IMR-90 (cell line): ENCODE measurements around the gene PTPRG. TPM values are rescaled to one million over a fixed set of nuclear protein-coding genes. Genes with fewer than 3 reads are reported as not detected.

Source experiments
- ATAC-seq: fragments of 200-7000 bp; cut with Tn5 transposase; 2 replicates; pipeline ENCODE4 v1.9.1; 2020; ENCODE audit warnings: low read depth, mild to moderate bottlenecking, moderate library complexity
- BruUV-seq: library from RNA; stranded (reverse); fragments of 400-500 nt; replicated peaks from 2 replicates; lab custom pipeline; 2021; lab: Mats Ljungman, UMichigan
- CTCF ChIA-PET: fragments of 300-600 bp; formaldehyde crosslinking; extraction: SDS; loops from one replicate; lab custom pipeline; 2021; ENCODE audit warnings: antibody characterized with exemption; lab: Yijun Ruan, JAX
- POLR2A ChIA-PET: fragments of 300-600 bp; sonication (Branson Sonifier 250); formaldehyde crosslinking; loops from one replicate; lab custom pipeline; 2022; ENCODE audit warnings: antibody characterized with exemption; ENCODE audit not compliant: unreplicated experiment; lab: Charles Lee
- DNase-seq: peaks from one replicate; pipeline ENCODE4 v3.0.0; 2013
- H2AFZ ChIP-seq: replicated peaks from 2 replicates; pipeline ENCODE3; 2013; ENCODE audit warnings: low read length, mild to moderate bottlenecking; ENCODE audit not compliant: poor library complexity
- H2AK5ac ChIP-seq: 2 replicates; pipeline ENCODE4 v1.6.1; 2013; ENCODE audit warnings: low read depth, low read length, inconsistent platforms
- H2AK9ac ChIP-seq: replicated peaks from 2 replicates; pipeline ENCODE3; 2013; ENCODE audit warnings: mild to moderate bottlenecking, low read depth, low read length, moderate library complexity; ENCODE audit not compliant: poor library complexity
- H2BK120ac ChIP-seq: 2 replicates; pipeline ENCODE4 v1.6.1; 2013; ENCODE audit warnings: low read depth, low read length, inconsistent platforms
- H2BK15ac ChIP-seq: 3 replicates; pipeline ENCODE4 v1.6.1; 2013; ENCODE audit warnings: low read depth, low read length, inconsistent platforms
- H2BK20ac ChIP-seq: 2 replicates; pipeline ENCODE4 v1.6.1; 2013; ENCODE audit warnings: low read depth, mild to moderate bottlenecking, inconsistent platforms, low read length, moderate library complexity
- H2BK5ac ChIP-seq: 2 replicates; pipeline ENCODE4 v1.6.1; 2013; ENCODE audit warnings: mild to moderate bottlenecking, low read depth, low read length, inconsistent platforms; ENCODE audit not compliant: poor library complexity, severe bottlenecking
- H3K14ac ChIP-seq: replicated peaks from 2 replicates; pipeline ENCODE4 v1.6.1; 2013; ENCODE audit warnings: low read depth, low read length, inconsistent platforms
- H3K18ac ChIP-seq: 2 replicates; pipeline ENCODE4 v1.6.1; 2013; ENCODE audit warnings: low read depth, low read length, control low read depth
- H3K23ac ChIP-seq: 2 replicates; pipeline ENCODE4 v1.6.1; 2013; ENCODE audit warnings: low read depth, low read length, inconsistent platforms
- H3K27ac ChIP-seq: 2 replicates; pipeline ENCODE4 v1.5.1; 2013; ENCODE audit warnings: mild to moderate bottlenecking, control low read depth, low read length; ENCODE audit not compliant: insufficient read depth
- H3K27me3 ChIP-seq: 2 replicates; pipeline ENCODE4 v1.6.1; 2013; ENCODE audit warnings: low read length; ENCODE audit not compliant: control insufficient read depth, insufficient read depth
- H3K36me3 ChIP-seq: 2 replicates; pipeline ENCODE4 v1.6.1; 2013; ENCODE audit warnings: low read length, mixed read lengths; ENCODE audit not compliant: control insufficient read depth, insufficient read depth
- H3K4ac ChIP-seq: 2 replicates; pipeline ENCODE4 v1.6.1; 2013; ENCODE audit warnings: low read depth, low read length, inconsistent platforms
- H3K4me1 ChIP-seq: 2 replicates; pipeline ENCODE4 v1.6.1; 2013; ENCODE audit warnings: low read length, mixed read lengths; ENCODE audit not compliant: control insufficient read depth, insufficient read depth
- H3K4me2 ChIP-seq: 2 replicates; pipeline ENCODE4 v1.6.1; 2013; ENCODE audit warnings: low read depth, mild to moderate bottlenecking, control low read depth, low read length, moderate library complexity
- H3K4me3 ChIP-seq: 2 replicates; pipeline ENCODE4 v1.5.1; 2013; ENCODE audit warnings: low read depth, mild to moderate bottlenecking, control low read depth, low read length, moderate library complexity; ENCODE audit not compliant: insufficient read depth
- H3K56ac ChIP-seq: 2 replicates; pipeline ENCODE4 v1.6.1; 2013; ENCODE audit warnings: low read length, inconsistent platforms; ENCODE audit not compliant: insufficient read depth; ENCODE audit errors: extremely low read depth
- H3K79me1 ChIP-seq, 2 experiments: 2 replicates each; pipeline ENCODE4 v1.6.1; 2013; ENCODE audit warnings: low read length in 2 of 2, inconsistent platforms in 1 of 2, low read depth in 1 of 2
- H3K9ac ChIP-seq: 2 replicates; pipeline ENCODE4 v1.6.1; 2013; ENCODE audit warnings: low read depth, low read length, control low read depth
- H3K9me1 ChIP-seq: 2 replicates; pipeline ENCODE4 v1.6.1; 2013; ENCODE audit warnings: low read length, inconsistent platforms; ENCODE audit not compliant: insufficient read depth
- H3K9me3 ChIP-seq: 2 replicates; pipeline ENCODE4 v1.6.1; 2013; ENCODE audit warnings: low read length; ENCODE audit not compliant: control insufficient read depth, insufficient read depth
- H4K20me1 ChIP-seq: 2 replicates; pipeline ENCODE4 v1.6.1; 2013; ENCODE audit warnings: low read length, inconsistent platforms; ENCODE audit not compliant: insufficient read depth
- H4K5ac ChIP-seq: 2 replicates; pipeline ENCODE4 v1.6.1; 2013; ENCODE audit warnings: mild to moderate bottlenecking, low read depth, low read length, control low read depth
- H4K8ac ChIP-seq, 2 experiments: 2 replicates each; pipeline ENCODE4 v1.6.1; 2013; ENCODE audit warnings: low read depth in 2 of 2, low read length in 2 of 2, control low read depth in 1 of 2, inconsistent platforms in 1 of 2
- H4K91ac ChIP-seq: 2 replicates; pipeline ENCODE4 v1.6.1; 2013; ENCODE audit warnings: low read depth, low read length, inconsistent platforms; ENCODE audit not compliant: insufficient read depth
- BHLHE40 ChIP-seq: fragments of 150-350 bp; IDR thresholded peaks from 2 replicates; pipeline ENCODE4 v1.6.1; 2016; ENCODE audit warnings: mild to moderate bottlenecking, low read depth, low read length
- CEBPB ChIP-seq: IDR thresholded peaks from 2 replicates; pipeline ENCODE4 v1.6.1; 2012; ENCODE audit warnings: low read depth, low read length, improper control_type of control experiment
- CHD1 ChIP-seq: IDR thresholded peaks from 2 replicates; pipeline ENCODE4 v1.6.1; 2012; ENCODE audit warnings: low read depth, low read length, improper control_type of control experiment
- CTCF ChIP-seq: conservative IDR thresholded peaks from 2 replicates; pipeline ENCODE4 v1.5.1; 2012; ENCODE audit warnings: mild to moderate bottlenecking, low read depth, low read length, improper control_type of control experiment
- ELK1 ChIP-seq: fragments of 150-350 bp; IDR thresholded peaks from 2 replicates; pipeline ENCODE4 v1.6.1; 2016; ENCODE audit warnings: low read depth, mild to moderate bottlenecking, low read length, moderate library complexity, borderline replicate concordance
- FOS ChIP-seq: fragments of 150-350 bp; IDR thresholded peaks from 2 replicates; pipeline ENCODE4 v1.6.1; 2016; ENCODE audit warnings: low read depth, low read length
- MAFK ChIP-seq: IDR thresholded peaks from 2 replicates; pipeline ENCODE4 v1.6.1; 2012; ENCODE audit warnings: low read depth, low read length, improper control_type of control experiment
- MAZ ChIP-seq: IDR thresholded peaks from 2 replicates; pipeline ENCODE4 v1.6.1; 2012; ENCODE audit warnings: low read depth, mild to moderate bottlenecking, low read length, improper control_type of control experiment, moderate library complexity, borderline replicate concordance
- MXI1 ChIP-seq: IDR thresholded peaks from 2 replicates; pipeline ENCODE4 v1.6.1; 2012; ENCODE audit warnings: low read depth, mild to moderate bottlenecking, low read length, moderate library complexity, borderline replicate concordance
- NFE2L2 ChIP-seq: fragments of 150-350 bp; IDR thresholded peaks from 2 replicates; pipeline ENCODE4 v1.6.1; 2016; ENCODE audit warnings: low read depth, mild to moderate bottlenecking, low read length
- POLR2A ChIP-seq: IDR thresholded peaks from 2 replicates; pipeline ENCODE4 v1.6.1; 2012; ENCODE audit warnings: mild to moderate bottlenecking, low read depth, low read length
- RAD21 ChIP-seq: IDR thresholded peaks from 2 replicates; pipeline ENCODE4 v1.6.1; 2012; ENCODE audit warnings: low read length, improper control_type of control experiment
- RCOR1 ChIP-seq: IDR thresholded peaks from 2 replicates; pipeline ENCODE4 v1.6.1; 2012; ENCODE audit warnings: mild to moderate bottlenecking, low read length, improper control_type of control experiment; ENCODE audit not compliant: insufficient replicate concordance
- RFX5 ChIP-seq: IDR thresholded peaks from 2 replicates; pipeline ENCODE4 v1.8.0; 2012; ENCODE audit warnings: low read depth, mild to moderate bottlenecking, low read length, moderate library complexity
- SMC3 ChIP-seq: fragments of 150-350 bp; IDR thresholded peaks from 2 replicates; pipeline ENCODE4 v1.6.1; 2016; ENCODE audit warnings: low read depth, mild to moderate bottlenecking, antibody characterized with exemption, low read length, moderate library complexity
- USF2 ChIP-seq: fragments of 150-350 bp; IDR thresholded peaks from 2 replicates; pipeline ENCODE4 v1.6.1; 2017; ENCODE audit warnings: mild to moderate bottlenecking, antibody characterized with exemption, low read length, low read depth
- WGBS, 2 experiments: methylation state at CpG; one replicate each; pipeline versions ENCODE4 v1.1.5 to v1.1.7; 2013; ENCODE audit warnings: missing lambda C conversion rate in 2 of 2; ENCODE audit not compliant: insufficient read length in 1 of 2; ENCODE audit errors: extremely low coverage in 2 of 2; 5-methylcytosine and 5-hydroxymethylcytosine counted together
- dilution Hi-C: fragments of 300-500 bp; cut with HindIII; formaldehyde crosslinking; loops from one replicate; pipeline ENCODE4 v1.14.3; 2018; ENCODE audit warnings: low sequenced_read_pairs; ENCODE audit not compliant: unreplicated experiment
- in situ Hi-C: fragments of 300-500 bp; cut with MboI; formaldehyde crosslinking; loops from 3 replicates; pipeline ENCODE4 v1.14.3; 2019; ENCODE audit warnings: low sequenced_read_pairs, inconsistent platforms, mixed read lengths
- intact Hi-C: fragments of 100-400 bp; cut with micrococcal nuclease; formaldehyde crosslinking; loops from 2 replicates; pipeline ENCODE4 v1.10.0; 2022
- polyA plus RNA-seq, 3 experiments: library from polyadenylated mRNA; depleted of rRNA; stranded (reverse); fragments of >200 nt; gene quantifications; 2 replicates each; pipeline ENCODE4 v1.2.3, GENCODE V29; 2012; ENCODE audit warnings: low replicate concordance in 1 of 3
- total RNA-seq: library from RNA; depleted of rRNA; stranded (reverse); fragments of >200 nt; gene quantifications from 2 replicates; pipeline ENCODE4 v1.2.3, GENCODE V29; 2012

PTPRG gene
- total and polyA plus RNA-seq, 2 of the 4 experiments (the other 2 are of a cell fraction) = 7.7 to 31.0 TPM

GRCh38 chr3:61589856-61590255 lies 28.5 kb downstream of the PTPRG start:
- H3K56ac ChIP-seq = no peak overlapping the region
- H3K9me1 ChIP-seq = peaks cover 17% of the 10 kb centered on the region
- peak overlapping the region; percentile 88 for H2BK5ac ChIP-seq
- H2BK20ac ChIP-seq = peak overlapping the region; percentile 75
- H3K14ac ChIP-seq = peak overlapping the region; percentile 72; the same call in 1 of the 2 replicates
- no peak overlapping the region for H2AK9ac ChIP-seq
- POLR2A ChIA-PET = interaction anchor here (0.6 kb wide), 1 partner anchor 14 kb away, joined by 3 read pairs; no protein-coding TSS in a partner anchor
- peak overlapping the region; percentile 46 for H2AFZ ChIP-seq
- intact Hi-C loops (no loop called here), dilution Hi-C loops (no loop called here), in situ Hi-C loops (no loop called here)
- no peak overlapping the region for H3K4me3 ChIP-seq
- H3K9ac ChIP-seq = no peak overlapping the region
- peak overlapping the region; percentile 91; the same call in 1 of the 2 replicates for H2AK5ac ChIP-seq
- no peak overlapping the region for H4K5ac ChIP-seq
- no peaks in the 10 kb centered on the region for H3K36me3 ChIP-seq
- H4K8ac ChIP-seq = peak overlapping the region; percentile 1 to 43; a peak in 1 of 4 replicates
- no peaks in the 10 kb centered on the region for H3K9me3 ChIP-seq
- BruUV-seq = no TSS peak
- H2BK120ac ChIP-seq = peak overlapping the region; percentile 80
- peaks cover 13% of the 10 kb centered on the region for H3K4me1 ChIP-seq
- peak overlapping the region; percentile 73; the same call in 1 of the 2 replicates for H4K91ac ChIP-seq
- no CpG with 5 or more reads among the region's 5 CpGs for WGBS, 2 experiments
- peak overlapping the region; percentile 54; the same call in 1 of the 2 replicates for H3K23ac ChIP-seq
- peak; percentile 82 for DNase-seq
- no peak overlapping the region for H3K4me2 ChIP-seq
- TF ChIP-seq RFX5 (no peak), NFE2L2 (peak; percentile 83), BHLHE40 (no peak), POLR2A (no peak), USF2 (peak; percentile 68), CHD1 (no peak), MAFK (no peak; the same call in 1 of the 2 replicates), RCOR1 (no peak), MAZ (no peak), CTCF (no peak), MXI1 (no peak), ELK1 (no peak), RAD21 (no peak), FOS (no peak), SMC3 (no peak), CEBPB (0 out of 2 replicates have a peak, but pooled peaks have one; percentile 47)
- CTCF ChIA-PET = interaction anchor here (0.9 kb wide), 1 partner anchor 598 kb away, joined by 5 read pairs; no protein-coding TSS in a partner anchor
- H3K27ac ChIP-seq = no peak overlapping the region
- peak overlapping the region; percentile 85 for H3K4ac ChIP-seq
- H2BK15ac ChIP-seq = peak overlapping the region; percentile 85; the same call in 1 of the 3 replicates
- peaks cover 37 to 76% of the 10 kb centered on the region in 2 experiments for H3K79me1 ChIP-seq
- ATAC-seq = peak; percentile 73
- H3K18ac ChIP-seq = peak overlapping the region; percentile 75; the same call in 1 of the 2 replicates
- H3K27me3 ChIP-seq = no peaks in the 10 kb centered on the region
- 0 out of 2 replicates have a peak, but pooled peaks cover 4% of the 10 kb centered on the region for H4K20me1 ChIP-seq
